ENCODE measurements around the gene STRA6.

GRCh38 chr15:74209560-74209958 is 7.0 kb upstream of the STRA6 start:
- TF ChIP-seq, protein P1, sequence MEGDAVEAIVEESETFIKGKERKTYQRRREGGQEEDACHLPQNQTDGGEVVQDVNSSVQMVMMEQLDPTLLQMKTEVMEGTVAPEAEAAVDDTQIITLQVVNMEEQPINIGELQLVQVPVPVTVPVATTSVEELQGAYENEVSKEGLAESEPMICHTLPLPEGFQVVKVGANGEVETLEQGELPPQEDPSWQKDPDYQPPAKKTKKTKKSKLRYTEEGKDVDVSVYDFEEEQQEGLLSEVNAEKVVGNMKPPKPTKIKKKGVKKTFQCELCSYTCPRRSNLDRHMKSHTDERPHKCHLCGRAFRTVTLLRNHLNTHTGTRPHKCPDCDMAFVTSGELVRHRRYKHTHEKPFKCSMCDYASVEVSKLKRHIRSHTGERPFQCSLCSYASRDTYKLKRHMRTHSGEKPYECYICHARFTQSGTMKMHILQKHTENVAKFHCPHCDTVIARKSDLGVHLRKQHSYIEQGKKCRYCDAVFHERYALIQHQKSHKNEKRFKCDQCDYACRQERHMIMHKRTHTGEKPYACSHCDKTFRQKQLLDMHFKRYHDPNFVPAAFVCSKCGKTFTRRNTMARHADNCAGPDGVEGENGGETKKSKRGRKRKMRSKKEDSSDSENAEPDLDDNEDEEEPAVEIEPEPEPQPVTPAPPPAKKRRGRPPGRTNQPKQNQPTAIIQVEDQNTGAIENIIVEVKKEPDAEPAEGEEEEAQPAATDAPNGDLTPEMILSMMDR (IDR thresholded peaks at IDR 0.05): no peak
- TF ChIP-seq POLR2A (IDR thresholded peaks at IDR 0.05): no peak

Data from esophagus squamous epithelium (tissue), 4 donors.